A549 treated with RU486 at 1 μM for 4 hours (cell line): Measurements from ENCODE around the gene HILPDA. TPM values are rescaled to one million over a fixed set of nuclear protein-coding genes. Genes with fewer than 3 reads are reported as not detected.

Experiments used
- total RNA-seq: library from RNA; stranded (reverse); fragments of 200-300 nt; extraction: Qiagen RNA extraction; gene quantifications from 5 replicates; pipeline ENCODE4 v1.2.3, GENCODE V29; 2022; ENCODE audit warnings: low read depth

Gene HILPDA
- 21.3 to 25.3 TPM (median 24.5 TPM) in 5 replicates for total RNA-seq

GRCh38 chr7:128455543-128456254, at the start of gene HILPDA:
Gene HILPDA (plus strand): TSS chr7:128455878. CDS start chr7:128457269, 1,391 bp downstream.

GRCh38 chr7:128409596-128410450, 45.9 kb upstream of the HILPDA start, which contains the start of gene IMPDH1:
Gene IMPDH1 (minus strand): TSS chr7:128409982. CDS start chr7:128409901, 81 bp downstream.

GRCh38 chr7:128476402-128477335, 21.0 kb downstream of the HILPDA start, which contains the start of gene METTL2B:
Gene METTL2B (plus strand): TSS chr7:128476748. CDS start chr7:128476766, 18 bp downstream.

Other genes starting within 250 kb of the HILPDA start
- not detected in 5 replicates for gene LEP, start 214.6 kb upstream of the HILPDA start, total RNA-seq
- 54.4 to 67.3 TPM (median 57.4 TPM) in 5 replicates for gene RBM28, start 112.0 kb upstream of the HILPDA start, total RNA-seq
- gene PRRT4, start 94.2 kb upstream of the HILPDA start, total RNA-seq = 0.17 to 0.81 TPM (median 0.41 TPM) in 5 replicates
- gene IMPDH1, start 45.9 kb upstream of the HILPDA start, total RNA-seq = 76.6 to 99.6 TPM (median 92.6 TPM) in 5 replicates
- 20.4 to 28.2 TPM (median 22.4 TPM) in 5 replicates for gene METTL2B, start 20.9 kb downstream of the HILPDA start, total RNA-seq
- gene GARIN1A, start 216.4 kb downstream of the HILPDA start, total RNA-seq = 0.42 to 1.4 TPM (median 0.71 TPM) in 5 replicates